Adrenal gland (tissue), 12 donors: Measurements from ENCODE around the gene SLC33A1. TPM values are rescaled to one million over a fixed set of nuclear protein-coding genes. Genes with fewer than 3 reads are reported as not detected.

Source experiments
- DNase-seq, 7 donors: peaks; one replicate each; pipeline ENCODE4 v3.0.0-alpha.2; 2019 to 2020
- H3K27ac ChIP-seq, 5 donors: fragments of 200-600 bp; sonication (generic) in 4 of 5; 1 replicate in 3 of 5; 2 replicates in 2 of 5; pipeline versions ENCODE4 v1.5.1 to v1.8.0; 2016 to 2020; ENCODE audit warnings: mild to moderate bottlenecking in 1 of 5
- H3K27me3 ChIP-seq: fragments of 200-600 bp; 2 replicates; pipeline ENCODE4 v1.8.0; 2021
- H3K36me3 ChIP-seq, 2 donors: fragments of 200-600 bp; replicated peaks in 1 of 2; 1 replicate in 1 of 2; 2 replicates in 1 of 2; pipeline versions ENCODE4 v1.5.1 to v1.8.0; 2018 to 2022
- H3K4me1 ChIP-seq, 2 donors: fragments of 200-600 bp; replicated peaks in 1 of 2; 1 replicate in 1 of 2; 2 replicates in 1 of 2; pipeline versions ENCODE4 v1.5.1 to v1.8.0; 2018 to 2021
- H3K4me3 ChIP-seq, 4 donors: fragments of 200-600 bp; sonication (generic) in 3 of 4; one replicate each; pipeline ENCODE4 v1.5.1; 2016 to 2018
- H3K9me3 ChIP-seq, 3 donors: fragments of 200-600 bp; sonication (generic) in 1 of 3; replicated peaks in 1 of 3; 1 replicate in 2 of 3; 2 replicates in 1 of 3; pipeline versions ENCODE4 v1.5.1 to v1.8.0; 2016 to 2021
- POLR2A ChIP-seq, 2 donors: fragments of 450-650 bp; IDR thresholded peaks; one replicate each; pipeline ENCODE4 v1.6.1; 2017; ENCODE audit warnings: antibody characterized with exemption in 2 of 2, mild to moderate bottlenecking in 2 of 2, moderate library complexity in 1 of 2
- WGBS, 4 donors: extraction: QIAGEN DNeasy Blood & Tissue Kit in 2 of 4; methylation state at CpG; one replicate each; pipeline versions ENCODE4 v1.1.5 to v1.1.7; 2013 to 2017; 5-methylcytosine and 5-hydroxymethylcytosine counted together
- intact Hi-C, 2 donors: fragments of 100-400 bp; cut with DNase I; formaldehyde crosslinking; loops; one replicate each; pipeline versions ENCODE4 v1.14.1 to v1.15.0; 2022 to 2023
- polyA plus RNA-seq, 3 donors: library from polyadenylated mRNA; stranded (reverse); fragments of 200-250 nt in 2 of 3; fragments of 350-450 nt in 1 of 3; fragmentation: Illumina TruSeq in 1 of 3; extraction: RNeasy Lipid Tissue Mini Kit (QIAGEN cat#74804) in 1 of 3; gene quantifications; one replicate each; pipeline ENCODE4 v1.2.3, GENCODE V29; 2013 to 2014
- total RNA-seq, 9 donors: library from RNA; depleted of rRNA in 4 of 9; stranded (reverse); fragments of >200 nt in 4 of 9; fragments of 120-200 nt in 1 of 9; fragmentation: NEBNext Ultra II Directional in 1 of 9; extraction: Animal tissue kit (Norgen Biotek cat#: 25700) in 1 of 9; gene quantifications; one replicate each; pipeline versions ENCODE4 v1.1.0 to v1.2.4, GENCODE V29; 2013 to 2023
- TF ChIP-seq, protein P1 (sequence below), 6 experiments: fragments of 450-650 bp in 4 of 6; fragments of 200-600 bp in 2 of 6; sonication (generic) in 1 of 6; IDR thresholded peaks; 1 replicate in 5 of 6; 2 replicates in 1 of 6; pipeline versions ENCODE4 v1.5.1 to v1.8.0; 2016 to 2021; ENCODE audit warnings: antibody characterized with exemption in 6 of 6, mild to moderate bottlenecking in 2 of 6, moderate library complexity in 1 of 6
- donor health status: healthy with polysubstance abuse.
- donor health status: Bipolar disorder and iron deficiency.
- donor health status: DM: yes; HTN: yes; CAD: no.
- donor health status: DM: no; HTN: no; CAD: no.
- donor health status: DM: no; HTN: no; CAD: no.
- donor health status: DM: yes; HTN: yes; CAD: no.

The SLC33A1 gene
- total and polyA plus RNA-seq, 12 donors: 3.6 to 101 (median 36.2) TPM

- H3K36me3 ChIP-seq: no peaks in the 10 kb centered on the region
- no peak overlapping the region for H3K27ac ChIP-seq
- H3K4me1 ChIP-seq: no peaks in the 10 kb centered on the region
- no peak for DNase-seq
- TF ChIP-seq, protein P1, sequence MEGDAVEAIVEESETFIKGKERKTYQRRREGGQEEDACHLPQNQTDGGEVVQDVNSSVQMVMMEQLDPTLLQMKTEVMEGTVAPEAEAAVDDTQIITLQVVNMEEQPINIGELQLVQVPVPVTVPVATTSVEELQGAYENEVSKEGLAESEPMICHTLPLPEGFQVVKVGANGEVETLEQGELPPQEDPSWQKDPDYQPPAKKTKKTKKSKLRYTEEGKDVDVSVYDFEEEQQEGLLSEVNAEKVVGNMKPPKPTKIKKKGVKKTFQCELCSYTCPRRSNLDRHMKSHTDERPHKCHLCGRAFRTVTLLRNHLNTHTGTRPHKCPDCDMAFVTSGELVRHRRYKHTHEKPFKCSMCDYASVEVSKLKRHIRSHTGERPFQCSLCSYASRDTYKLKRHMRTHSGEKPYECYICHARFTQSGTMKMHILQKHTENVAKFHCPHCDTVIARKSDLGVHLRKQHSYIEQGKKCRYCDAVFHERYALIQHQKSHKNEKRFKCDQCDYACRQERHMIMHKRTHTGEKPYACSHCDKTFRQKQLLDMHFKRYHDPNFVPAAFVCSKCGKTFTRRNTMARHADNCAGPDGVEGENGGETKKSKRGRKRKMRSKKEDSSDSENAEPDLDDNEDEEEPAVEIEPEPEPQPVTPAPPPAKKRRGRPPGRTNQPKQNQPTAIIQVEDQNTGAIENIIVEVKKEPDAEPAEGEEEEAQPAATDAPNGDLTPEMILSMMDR (IDR thresholded peaks at IDR 0.05): no peak
- TF ChIP-seq POLR2A (IDR thresholded peaks at IDR 0.05): no peak
- intact Hi-C loops: no loop called here
- H3K9me3 ChIP-seq: no peaks in the 10 kb centered on the region
- no peak overlapping the region for H3K4me3 ChIP-seq
- H3K27me3 ChIP-seq: no peaks in the 10 kb centered on the region
- 92 to 100% (median 98%) methylated on average over 1 of the region's 1 CpG for WGBS, 4 donors
These were observed 61.7 kb downstream of the SLC33A1 start for GRCh38 chr3:155792532-155792931.

DNA sequence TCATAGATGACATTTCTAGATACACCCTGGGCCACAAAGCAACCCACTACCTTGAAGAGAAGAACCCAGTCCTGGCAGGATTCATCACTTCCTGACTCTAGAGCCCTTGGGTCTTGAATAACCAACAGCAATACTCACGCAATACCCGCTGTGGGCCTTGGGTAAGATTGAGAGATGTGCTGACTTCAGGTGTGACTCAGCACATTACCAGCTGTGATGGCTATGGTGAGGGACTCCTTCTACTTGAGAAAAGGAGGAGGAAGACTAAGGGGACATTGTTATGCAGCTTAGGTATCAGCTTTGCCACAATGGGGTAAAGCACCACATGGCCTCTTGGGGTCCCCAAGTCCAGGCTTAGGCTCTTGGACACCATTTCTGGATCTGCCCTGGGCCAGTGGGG, 63.0 kb downstream of the SLC33A1 start:
- WGBS, 4 donors: 90 to 100% (median 96%) methylated on average over 1 to 2 of the region's 2 CpGs
- no peaks in the 10 kb centered on the region for H3K27me3 ChIP-seq
- no peak for DNase-seq
- no peaks in the 10 kb centered on the region for H3K9me3 ChIP-seq
- H3K36me3 ChIP-seq: no peaks in the 10 kb centered on the region
- H3K4me1 ChIP-seq: no peaks in the 10 kb centered on the region
- intact Hi-C loops: no loop called here
- TF ChIP-seq POLR2A (IDR thresholded peaks at IDR 0.05): no peak
- H3K4me3 ChIP-seq: no peak overlapping the region
- H3K27ac ChIP-seq: no peak overlapping the region

DNA sequence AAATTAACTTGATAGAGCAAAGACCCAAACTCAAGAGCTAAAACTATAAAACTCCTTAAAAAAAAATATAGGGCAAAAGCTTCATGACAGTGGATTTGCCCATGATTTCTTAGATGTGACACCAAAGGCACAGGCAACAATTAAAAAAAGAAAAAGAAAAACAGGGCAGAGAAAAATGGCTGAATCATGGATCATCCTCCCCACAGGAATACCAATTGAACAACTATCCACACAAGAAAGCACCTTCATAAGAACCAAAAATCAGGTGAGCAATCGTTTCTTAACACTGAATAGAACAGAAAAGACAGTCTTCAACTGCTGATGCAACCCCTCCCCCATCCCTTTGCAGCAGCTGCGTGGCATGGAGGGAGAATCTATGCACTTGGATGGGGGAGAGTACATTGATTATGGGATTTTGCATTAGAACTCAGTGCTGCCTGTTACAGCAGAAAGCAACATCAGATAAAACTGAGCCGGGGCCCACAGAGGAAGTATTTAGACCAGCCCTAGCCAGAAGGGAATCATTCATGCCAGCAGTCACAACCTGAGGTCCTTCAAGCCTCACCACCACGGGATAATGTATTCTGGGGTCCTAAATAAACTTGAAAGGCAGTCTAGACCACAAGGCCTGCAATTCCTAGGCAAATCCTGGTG, 63.8 kb downstream of the SLC33A1 start:
- no peak for DNase-seq
- Histone ChIP-seq H3K4me3 (no peak overlapping the region), H3K36me3 (no peaks in the 10 kb centered on the region), H3K27me3 (no peaks in the 10 kb centered on the region), H3K4me1 (no peaks in the 10 kb centered on the region), H3K27ac (no peak overlapping the region), H3K9me3 (no peaks in the 10 kb centered on the region)
- 77 to 98% (median 88%) methylated on average over 3 to 4 of the region's 4 CpGs for WGBS, 4 donors
- intact Hi-C loops: no loop called here
- TF ChIP-seq POLR2A (IDR thresholded peaks at IDR 0.05): no peak
- TF ChIP-seq, protein P1 (IDR thresholded peaks at IDR 0.05): no peak

DNA sequence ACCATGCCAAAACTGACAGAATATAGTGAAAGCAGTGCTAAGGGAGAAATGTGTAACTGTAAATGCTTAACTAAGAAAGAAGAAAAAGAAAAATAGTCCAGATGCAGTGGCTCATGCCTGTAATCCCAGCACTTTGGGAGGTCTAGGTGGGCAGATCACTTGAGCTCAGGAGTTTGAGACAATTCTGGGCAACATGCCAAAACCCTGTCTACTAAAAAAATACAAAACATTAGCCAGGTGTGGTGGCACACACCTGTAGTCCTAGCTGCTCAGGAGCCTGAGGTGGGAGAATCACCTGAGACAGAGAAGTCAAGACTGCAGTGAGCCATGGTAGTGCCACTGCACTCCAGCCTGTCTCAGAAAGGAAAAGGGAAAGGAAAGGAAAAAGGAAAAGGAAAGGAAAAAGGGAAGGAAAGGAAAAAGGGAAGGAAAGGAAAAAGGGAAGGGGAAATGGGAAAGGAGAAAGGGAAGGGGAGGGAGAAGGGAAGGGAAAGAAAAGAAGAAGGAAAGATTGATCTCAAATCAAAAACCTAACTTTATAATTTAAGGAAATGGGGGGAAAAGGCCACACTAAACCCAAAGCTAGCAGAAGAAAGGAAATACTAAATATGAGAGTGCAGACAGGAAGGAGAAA, 68.4 kb downstream of the SLC33A1 start:
- Histone ChIP-seq H3K4me3 (no peak overlapping the region), H3K36me3 (no peaks in the 10 kb centered on the region), H3K27ac (no peak overlapping the region), H3K9me3 (peaks cover 0 to 13% (median 0%) of the 10 kb centered on the region in 3 donors), H3K4me1 (no peaks in the 10 kb centered on the region), H3K27me3 (no peaks in the 10 kb centered on the region)
- no peak for DNase-seq
- intact Hi-C loops: no loop called here
- TF ChIP-seq POLR2A (IDR thresholded peaks at IDR 0.05): no peak
- TF ChIP-seq, protein P1 (IDR thresholded peaks at IDR 0.05): no peak
